NT2/D1 (cell line): ENCODE data around the gene MACF1.
A peak's percentile ranks its signal among the peaks of the same experiment; 100 is the strongest.

Source experiments
- DNase-seq: peaks from one replicate; pipeline ENCODE4 v3.0.0-alpha.2; 2011; ENCODE audit warnings: low read depth, low spot score
- H3K27me3 ChIP-seq: 2 replicates; pipeline ENCODE4 v1.6.0; 2011; ENCODE audit warnings: mild to moderate bottlenecking; ENCODE audit not compliant: insufficient read length, insufficient read depth
- H3K36me3 ChIP-seq: 2 replicates; pipeline ENCODE4 v1.6.1; 2011; ENCODE audit warnings: mild to moderate bottlenecking, low read length, mixed read lengths; ENCODE audit not compliant: insufficient read depth, insufficient read length
- H3K4me1 ChIP-seq: 2 replicates; pipeline ENCODE4 v1.5.1; 2011; ENCODE audit not compliant: insufficient read depth, insufficient read length
- H3K4me3 ChIP-seq: 2 replicates; pipeline ENCODE4 v1.5.1; 2011; ENCODE audit warnings: low read depth; ENCODE audit not compliant: insufficient read length
- H3K9ac ChIP-seq: 2 replicates; pipeline ENCODE4 v1.6.0; 2011; ENCODE audit warnings: low read depth; ENCODE audit not compliant: insufficient read length
- H3K9me3 ChIP-seq: 2 replicates; pipeline ENCODE4 v1.5.1; 2011; ENCODE audit warnings: mild to moderate bottlenecking, low read length; ENCODE audit not compliant: insufficient read depth
- SUZ12 ChIP-seq: IDR thresholded peaks from 2 replicates; pipeline ENCODE4 v1.6.1; 2011; ENCODE audit not compliant: insufficient read length, insufficient read depth; ENCODE audit errors: extremely low read depth
- YY1 ChIP-seq: IDR thresholded peaks from 2 replicates; pipeline ENCODE4 v1.6.1; 2011; ENCODE audit not compliant: insufficient read length, insufficient read depth
- ZNF274 ChIP-seq: IDR thresholded peaks from 2 replicates; pipeline ENCODE4 v1.6.1; 2011; ENCODE audit warnings: mild to moderate bottlenecking, low read depth, low read length

The MACF1 gene

DNA sequence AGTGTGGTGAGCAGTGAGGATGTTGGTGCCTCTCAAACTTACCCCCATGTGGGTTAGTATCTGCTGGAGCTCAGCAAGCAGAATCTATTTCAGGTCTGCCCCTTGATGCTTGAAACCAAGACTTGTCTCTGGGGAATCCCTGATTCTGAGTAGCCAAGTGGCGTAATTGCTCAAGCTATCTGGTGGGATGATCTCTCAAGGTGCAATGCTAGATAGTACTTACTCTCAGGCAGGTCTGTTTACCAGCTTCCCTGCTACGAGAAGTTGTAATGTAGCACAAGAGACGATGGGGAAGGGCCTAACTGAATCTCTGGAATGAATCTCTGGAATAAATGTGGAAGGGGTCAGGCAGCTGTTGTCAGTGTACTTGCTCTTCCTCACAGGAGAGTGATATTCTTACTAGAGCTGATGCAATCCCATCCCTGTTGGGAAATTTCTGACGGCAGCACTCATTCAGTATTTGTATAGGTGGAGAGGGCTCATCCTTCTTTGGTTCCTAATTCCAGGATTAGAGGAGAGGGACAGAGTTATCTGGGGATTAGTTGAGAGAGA is 65.4 kb downstream of the MACF1 start:
- Histone ChIP-seq H3K4me1 (peaks cover 17% of the 10 kb centered on the region), H3K36me3 (peaks cover 9% of the 10 kb centered on the region), H3K9me3 (no peaks in the 10 kb centered on the region), H3K27me3 (no peaks in the 10 kb centered on the region), H3K9ac (no peak overlapping the region), H3K4me3 (no peak overlapping the region)
- DNase-seq: no peak
- TF ChIP-seq ZNF274: no peak
- TF ChIP-seq YY1: no peak
- TF ChIP-seq SUZ12: no peak

DNA sequence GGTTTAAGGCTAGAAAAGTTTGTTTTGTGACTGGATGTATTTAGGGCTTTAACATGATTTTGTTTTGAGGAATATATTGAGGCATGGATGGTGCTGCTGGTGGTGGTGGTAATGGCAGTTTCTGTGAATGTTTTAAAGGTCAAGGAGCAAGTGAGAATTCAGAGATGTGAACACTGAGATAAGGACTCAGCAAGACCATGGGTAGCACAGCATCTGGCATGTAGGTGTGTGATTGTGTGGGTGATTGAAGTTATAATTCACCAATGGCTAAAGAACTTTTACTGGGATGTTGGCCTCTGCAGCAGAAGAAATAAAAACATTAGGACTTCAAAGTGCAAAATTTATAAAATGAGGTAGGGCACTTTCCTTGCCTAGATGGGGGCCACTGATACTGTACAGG is 65.9 kb downstream of the MACF1 start:
- Histone ChIP-seq H3K4me3 (no peak overlapping the region), H3K9ac (no peak overlapping the region), H3K4me1 (peaks cover 17% of the 10 kb centered on the region)

DNA sequence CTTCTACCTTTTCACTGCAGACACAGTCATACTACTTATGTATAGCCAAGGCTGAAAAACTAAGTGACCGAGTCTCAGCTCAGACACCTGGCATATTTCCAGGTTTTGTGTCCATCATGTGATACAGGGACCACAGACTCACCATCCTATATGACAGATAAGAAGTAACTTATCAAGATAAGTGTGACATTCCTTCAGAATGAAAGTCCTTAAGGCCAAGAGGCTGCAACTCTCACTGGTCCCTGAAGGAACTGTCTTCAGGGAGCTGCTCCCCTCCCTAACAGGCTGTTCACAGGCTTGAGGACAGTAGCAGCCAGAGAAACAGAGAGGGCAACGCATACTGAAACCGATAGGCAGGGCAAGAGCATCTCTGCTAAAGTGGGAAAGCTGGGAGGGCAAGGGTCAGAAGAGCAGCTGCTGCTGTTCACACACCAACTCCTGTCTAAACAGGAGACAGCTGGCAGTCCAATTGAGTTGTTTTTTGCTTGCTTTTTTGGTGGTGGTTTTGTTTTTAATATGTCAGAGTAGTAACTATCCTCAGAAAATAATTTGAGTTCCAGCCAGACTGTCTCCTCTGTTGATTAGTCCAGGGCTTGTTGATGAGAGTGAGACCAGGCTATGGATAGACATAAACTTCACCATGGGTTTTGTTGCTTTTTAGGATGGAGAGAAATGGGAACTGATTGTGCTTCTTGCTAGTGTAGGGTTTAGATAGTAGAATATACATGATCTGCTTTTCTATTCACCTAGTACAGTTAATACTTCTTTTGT is 67.7 kb downstream of the MACF1 start:
- no peak for DNase-seq
- Histone ChIP-seq H3K9me3 (no peaks in the 10 kb centered on the region), H3K27me3 (no peaks in the 10 kb centered on the region), H3K4me3 (no peak overlapping the region), H3K4me1 (peaks cover 13% of the 10 kb centered on the region), H3K9ac (no peak overlapping the region), H3K36me3 (peaks cover 9% of the 10 kb centered on the region)
- TF ChIP-seq ZNF274 (no peak), YY1 (no peak), SUZ12 (no peak)

More for the DNA sequence above, 65.9 kb downstream of the MACF1 start:
- H3K27me3 ChIP-seq: no peaks in the 10 kb centered on the region
- no peak for TF ChIP-seq ZNF274
- no peak for TF ChIP-seq YY1
- no peak for TF ChIP-seq SUZ12
- no peak for DNase-seq
- no peaks in the 10 kb centered on the region for H3K9me3 ChIP-seq
- peaks cover 9% of the 10 kb centered on the region for H3K36me3 ChIP-seq

DNA sequence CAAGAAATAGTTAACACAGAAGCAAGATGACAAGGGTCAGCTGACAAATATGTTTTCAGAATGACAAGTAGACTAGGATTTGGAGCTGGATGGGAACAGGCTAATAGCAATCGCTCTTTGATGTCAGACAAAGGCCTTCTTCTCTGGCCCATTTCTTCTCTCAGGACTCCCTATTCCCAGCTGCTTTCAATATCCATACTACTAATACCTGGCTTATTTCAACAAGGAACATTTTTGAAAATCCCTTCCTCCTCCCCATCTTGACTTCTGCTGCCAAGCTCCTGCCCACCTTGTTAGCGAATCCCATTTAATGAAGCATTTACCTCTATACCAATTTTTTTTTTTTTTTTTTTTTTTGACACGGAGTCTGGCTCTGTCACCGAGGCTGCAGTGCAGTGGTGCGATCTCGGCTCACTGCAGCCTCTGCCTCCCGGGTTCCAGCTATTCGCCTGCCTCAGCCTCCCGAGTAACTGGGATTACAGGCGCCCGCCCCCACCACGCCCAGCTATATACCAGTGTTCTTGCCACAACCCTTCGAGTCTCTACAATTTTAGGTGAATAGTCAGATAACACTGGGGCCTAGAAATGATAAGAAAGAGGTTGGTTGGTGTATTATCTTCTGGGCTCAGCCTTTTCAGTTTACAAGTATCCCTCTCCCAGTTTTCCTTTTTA is 68.4 kb downstream of the MACF1 start:
- H3K4me1 ChIP-seq: peaks cover 13% of the 10 kb centered on the region
- TF ChIP-seq YY1: no peak
- TF ChIP-seq SUZ12: no peak
- TF ChIP-seq ZNF274: no peak
- H3K4me3 ChIP-seq: no peak overlapping the region
- no peak overlapping the region for H3K9ac ChIP-seq
- H3K36me3 ChIP-seq: peaks cover 9% of the 10 kb centered on the region
- DNase-seq: no peak
- H3K9me3 ChIP-seq: no peaks in the 10 kb centered on the region
- H3K27me3 ChIP-seq: no peaks in the 10 kb centered on the region

DNA sequence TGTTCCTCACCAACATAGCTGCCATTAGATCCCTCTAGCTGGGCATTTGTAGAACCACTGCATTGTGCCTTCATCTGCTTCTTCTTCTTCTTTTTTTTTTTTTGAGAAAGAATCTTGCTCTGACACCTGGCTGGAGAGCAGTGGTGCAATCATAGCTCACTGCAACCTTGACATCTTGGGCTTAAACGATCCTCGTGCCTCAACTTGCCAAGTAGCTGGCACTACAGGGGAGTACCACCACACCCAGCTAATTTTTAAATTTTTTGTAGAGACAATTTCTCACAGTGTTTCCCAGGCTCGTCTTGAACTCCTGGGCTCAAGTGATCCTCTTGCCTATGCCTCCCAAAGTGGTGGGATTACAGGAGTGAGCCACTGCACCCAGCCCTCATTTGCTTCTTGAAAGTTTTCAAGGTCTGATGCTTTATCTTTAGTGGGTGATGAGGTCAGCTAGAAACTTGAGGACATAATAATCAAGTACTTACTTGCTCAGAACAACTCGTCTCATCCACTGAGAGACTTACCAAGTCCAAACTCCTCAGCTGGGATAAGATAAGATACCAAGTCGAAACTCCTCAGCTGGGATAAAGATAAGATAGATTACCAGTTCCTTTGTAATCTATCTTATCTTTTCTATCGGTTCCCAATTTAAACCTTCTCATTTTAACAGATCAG is 71.5 kb downstream of the MACF1 start:
- Histone ChIP-seq H3K9ac (no peak overlapping the region), H3K9me3 (no peaks in the 10 kb centered on the region), H3K4me1 (no peaks in the 10 kb centered on the region), H3K4me3 (no peak overlapping the region), H3K36me3 (no peaks in the 10 kb centered on the region), H3K27me3 (no peaks in the 10 kb centered on the region)
- no peak for TF ChIP-seq ZNF274
- no peak for TF ChIP-seq SUZ12
- no peak for TF ChIP-seq YY1
- no peak for DNase-seq

DNA sequence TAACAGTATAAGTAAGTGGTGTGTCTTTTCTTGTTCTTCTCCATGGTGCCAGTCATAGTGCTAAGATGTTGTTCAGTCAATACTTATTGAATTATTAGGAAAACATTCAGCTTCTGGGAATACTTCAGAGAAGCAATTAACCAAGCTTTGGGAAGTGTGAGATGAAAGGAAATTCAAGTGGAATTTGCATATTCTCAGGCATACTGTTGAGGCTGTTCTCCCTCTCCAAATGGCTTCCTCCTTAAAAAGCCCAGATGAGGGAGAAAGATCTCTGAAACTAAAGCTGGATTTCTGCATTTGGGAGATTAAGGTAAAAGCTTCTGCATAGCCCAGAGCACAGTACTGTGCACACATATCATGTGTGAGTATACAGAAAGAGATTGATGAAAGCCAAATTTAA is 73.4 kb downstream of the MACF1 start:
- Histone ChIP-seq H3K27me3 (no peaks in the 10 kb centered on the region), H3K4me1 (no peaks in the 10 kb centered on the region), H3K4me3 (no peak overlapping the region), H3K9me3 (no peaks in the 10 kb centered on the region), H3K9ac (no peak overlapping the region), H3K36me3 (peaks cover 8% of the 10 kb centered on the region)
- peak; percentile 33 for DNase-seq
- TF ChIP-seq ZNF274: no peak
- TF ChIP-seq SUZ12: no peak
- no peak for TF ChIP-seq YY1
